ENCODE data around the gene SETD3.

SETD3 gene

DNA sequence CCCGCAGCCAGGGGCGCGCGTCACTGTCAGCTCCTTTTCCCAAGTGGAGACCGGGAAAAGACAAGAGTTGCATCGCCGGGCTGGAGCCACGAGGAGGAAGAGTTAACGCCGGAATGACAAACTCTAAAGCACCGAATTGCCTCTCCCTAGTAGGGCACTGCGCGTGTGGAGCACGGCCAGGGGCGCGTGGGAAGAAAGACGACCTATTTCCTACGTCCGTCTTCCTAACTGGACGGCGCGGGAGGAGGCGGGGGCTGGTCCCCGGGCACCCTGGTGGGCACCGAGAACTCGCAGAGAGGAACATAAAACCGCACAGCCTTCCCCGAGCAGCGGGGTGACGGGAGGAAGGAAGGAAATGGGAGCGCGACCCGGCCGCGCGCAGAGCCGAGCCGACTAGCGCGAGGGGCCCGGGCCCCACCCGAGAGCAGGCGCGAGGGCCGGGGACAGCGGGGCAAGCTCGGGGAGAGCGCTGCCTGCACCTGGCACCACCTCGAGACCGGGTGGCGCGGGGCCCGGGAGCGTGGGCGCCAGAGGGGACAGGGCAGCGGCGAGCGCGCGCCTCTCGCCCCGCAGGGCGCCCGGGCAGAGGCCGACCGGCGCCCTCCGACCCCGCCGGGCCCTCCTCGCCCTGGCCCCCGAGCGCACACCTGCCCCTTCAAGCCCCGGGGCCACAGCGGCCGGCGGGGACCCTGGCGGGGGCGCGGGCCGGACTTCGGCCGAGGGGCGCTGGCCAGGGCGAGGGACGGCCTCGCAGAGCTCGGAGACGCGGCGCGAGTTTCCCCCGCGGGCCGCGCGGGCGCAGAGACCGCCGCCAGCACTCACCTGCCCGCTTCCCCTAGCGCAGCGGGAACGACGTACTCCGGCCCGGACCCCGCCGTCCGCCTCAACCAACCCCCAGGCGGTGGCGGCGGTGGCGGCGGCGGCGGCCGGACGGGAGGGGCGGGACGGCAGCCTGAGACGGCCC is at the start of gene SETD3:
Gene SETD3, minus strand, starts transcription at position 954 of the 964 bp plus-strand sequence. CDS start 15,054 bp downstream, outside the sequence.
- H3K4me1 Mint-ChIP-seq, result peaks cover 41% of the 10 kb centered on the region
- H3K27me3 Mint-ChIP-seq, result no peaks in the 10 kb centered on the region
- no peaks in the 10 kb centered on the region for H3K36me3 Mint-ChIP-seq
- H3K27ac Mint-ChIP-seq, result peak within 1 kb of the TSS; percentile 91
- DNase-seq (ENCODE audit: low spot score in 2 of 2) (peak; percentile 7 to 45), ATAC-seq (ENCODE audit: low read depth) (no peak)
- peak within 1 kb of the TSS; percentile 99 for H3K4me3 Mint-ChIP-seq
- no peaks in the 10 kb centered on the region for H3K9me3 Mint-ChIP-seq

GRCh38 chr14:99529899-99530298 is 49.2 kb upstream of the SETD3 start:
- H3K4me1 Mint-ChIP-seq, result peaks cover 4% of the 10 kb centered on the region
- no peaks in the 10 kb centered on the region for H3K9me3 Mint-ChIP-seq
- H3K4me3 Mint-ChIP-seq, result no peak overlapping the region
- DNase-seq (ENCODE audit: low spot score in 2 of 2), result no peak
- no peaks in the 10 kb centered on the region for H3K36me3 Mint-ChIP-seq
- H3K27ac Mint-ChIP-seq, result no peak overlapping the region
- no peaks in the 10 kb centered on the region for H3K27me3 Mint-ChIP-seq
- ATAC-seq (ENCODE audit: low read depth), result no peak

DNA sequence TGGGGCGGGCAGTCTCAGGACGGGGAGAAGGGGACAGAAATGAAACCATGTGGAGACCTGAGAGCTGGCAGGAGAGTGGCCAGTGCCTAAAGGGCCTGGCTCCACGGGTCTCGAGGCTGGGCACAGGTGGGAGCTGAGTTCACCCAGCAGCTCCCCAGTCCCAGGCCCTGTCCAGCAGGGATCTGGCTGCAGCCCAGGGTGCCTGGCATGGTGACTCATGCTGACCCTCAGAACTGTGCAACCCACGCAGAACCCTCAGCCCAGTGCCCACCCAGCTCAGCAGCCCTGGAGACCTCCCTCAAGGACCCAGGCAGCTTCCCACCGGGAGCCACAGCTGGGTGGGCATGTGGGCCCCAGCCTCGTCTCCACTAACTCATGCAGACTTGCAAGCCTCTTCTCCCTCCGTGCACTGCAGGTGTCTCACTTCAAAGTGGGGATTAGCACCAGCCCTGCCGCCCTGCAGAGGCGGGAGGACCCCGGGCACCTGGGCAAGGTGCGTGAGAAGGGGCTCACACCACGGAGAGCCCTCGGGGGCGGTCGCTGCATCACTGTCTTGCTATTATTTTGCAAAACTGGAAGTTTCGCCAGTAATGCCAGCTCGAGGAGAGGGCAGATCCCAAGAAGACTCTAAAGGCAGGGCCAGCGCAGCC is 46.9 kb upstream of the SETD3 start:
- DNase-seq (ENCODE audit: low spot score in 2 of 2), result no peak
- no peak for ATAC-seq (ENCODE audit: low read depth)
- H3K27me3 Mint-ChIP-seq, result no peaks in the 10 kb centered on the region
- H3K9me3 Mint-ChIP-seq, result no peaks in the 10 kb centered on the region
- peaks cover 5% of the 10 kb centered on the region for H3K4me1 Mint-ChIP-seq
- no peak overlapping the region for H3K4me3 Mint-ChIP-seq
- no peaks in the 10 kb centered on the region for H3K36me3 Mint-ChIP-seq
- no peak overlapping the region for H3K27ac Mint-ChIP-seq

GRCh38 chr14:99527026-99527425 is 46.4 kb upstream of the SETD3 start:
- H3K4me1 Mint-ChIP-seq, result peaks cover 5% of the 10 kb centered on the region
- ATAC-seq (ENCODE audit: low read depth) (no peak), DNase-seq (ENCODE audit: low spot score in 2 of 2) (no peak)
- H3K9me3 Mint-ChIP-seq, result no peaks in the 10 kb centered on the region
- no peak overlapping the region for H3K27ac Mint-ChIP-seq
- H3K36me3 Mint-ChIP-seq, result no peaks in the 10 kb centered on the region
- no peak overlapping the region for H3K4me3 Mint-ChIP-seq
- H3K27me3 Mint-ChIP-seq, result no peaks in the 10 kb centered on the region

DNA sequence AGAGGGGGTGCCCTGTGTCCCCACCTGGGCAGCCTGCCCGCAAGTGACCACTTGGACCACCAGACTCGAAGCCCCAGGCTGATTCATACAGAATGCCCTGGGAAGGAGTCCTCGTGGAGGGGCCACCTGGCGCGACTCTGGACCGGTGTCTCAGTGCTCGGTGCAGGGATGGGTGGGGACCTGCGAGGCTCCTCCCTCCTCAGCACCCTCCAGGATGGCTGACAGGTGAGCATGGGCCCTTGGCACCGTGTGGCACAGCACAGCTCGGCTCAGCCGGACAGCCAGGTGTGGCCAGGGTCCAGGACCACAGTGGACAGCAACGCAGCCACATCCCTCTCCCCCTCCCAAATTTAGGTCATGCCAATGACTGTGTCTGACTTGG is 45.0 kb upstream of the SETD3 start:
- DNase-seq (ENCODE audit: low spot score in 2 of 2), result no peak
- Mint-ChIP-seq H3K27me3 (no peaks in the 10 kb centered on the region), H3K36me3 (no peaks in the 10 kb centered on the region), H3K4me3 (no peak overlapping the region), H3K9me3 (no peaks in the 10 kb centered on the region), H3K4me1 (peaks cover 5% of the 10 kb centered on the region), H3K27ac (no peak overlapping the region)
- no peak for ATAC-seq (ENCODE audit: low read depth)

DNA sequence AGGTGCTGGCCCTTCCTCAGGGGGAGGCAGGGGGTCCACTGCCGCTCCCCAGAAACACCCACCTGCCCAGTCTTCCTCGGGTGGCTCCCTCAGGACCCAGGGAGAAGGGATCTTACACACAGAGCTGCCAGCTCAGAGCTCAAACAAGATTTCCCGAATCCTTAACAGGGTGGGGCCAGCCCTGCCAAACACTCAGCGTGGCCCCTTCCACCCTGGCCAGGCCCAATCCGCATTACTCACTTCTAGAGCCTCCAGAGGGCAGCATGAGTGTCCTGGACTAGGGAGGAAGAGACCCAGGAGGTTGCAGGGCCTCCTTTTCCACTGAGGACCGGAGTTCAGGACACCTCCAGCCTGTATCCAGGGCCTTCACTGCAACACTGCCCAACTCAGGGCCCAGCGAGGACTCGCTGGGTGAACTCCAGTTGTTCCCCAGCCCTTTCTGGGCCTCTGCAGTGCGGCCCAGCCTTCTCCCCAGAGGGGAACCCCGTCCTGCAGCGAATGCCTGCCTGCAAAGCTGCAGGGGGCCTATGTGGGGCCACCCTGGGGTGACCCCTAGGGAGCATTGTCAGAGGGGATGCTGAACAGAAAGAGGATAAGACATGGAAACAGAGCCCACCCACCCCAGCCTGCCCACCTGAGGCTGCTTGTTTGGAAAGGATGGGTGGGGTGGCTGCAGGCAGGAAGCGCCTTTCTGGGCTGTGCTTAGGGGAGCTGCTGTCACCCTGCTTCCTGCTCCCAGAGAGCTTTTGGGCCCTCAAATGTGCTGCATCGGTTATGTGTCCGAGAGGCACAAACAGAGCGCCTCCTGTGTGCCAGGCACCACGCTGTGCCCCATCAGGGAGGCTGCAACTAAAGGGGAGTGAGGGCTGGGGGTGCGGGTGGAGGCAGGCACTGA is 44.4 kb upstream of the SETD3 start:
- DNase-seq (ENCODE audit: low spot score in 2 of 2) (no peak), ATAC-seq (ENCODE audit: low read depth) (no peak)
- H3K4me3 Mint-ChIP-seq, result no peak overlapping the region
- no peaks in the 10 kb centered on the region for H3K36me3 Mint-ChIP-seq
- no peaks in the 10 kb centered on the region for H3K27me3 Mint-ChIP-seq
- H3K27ac Mint-ChIP-seq, result no peak overlapping the region
- peaks cover 5% of the 10 kb centered on the region for H3K4me1 Mint-ChIP-seq
- no peaks in the 10 kb centered on the region for H3K9me3 Mint-ChIP-seq

DNA sequence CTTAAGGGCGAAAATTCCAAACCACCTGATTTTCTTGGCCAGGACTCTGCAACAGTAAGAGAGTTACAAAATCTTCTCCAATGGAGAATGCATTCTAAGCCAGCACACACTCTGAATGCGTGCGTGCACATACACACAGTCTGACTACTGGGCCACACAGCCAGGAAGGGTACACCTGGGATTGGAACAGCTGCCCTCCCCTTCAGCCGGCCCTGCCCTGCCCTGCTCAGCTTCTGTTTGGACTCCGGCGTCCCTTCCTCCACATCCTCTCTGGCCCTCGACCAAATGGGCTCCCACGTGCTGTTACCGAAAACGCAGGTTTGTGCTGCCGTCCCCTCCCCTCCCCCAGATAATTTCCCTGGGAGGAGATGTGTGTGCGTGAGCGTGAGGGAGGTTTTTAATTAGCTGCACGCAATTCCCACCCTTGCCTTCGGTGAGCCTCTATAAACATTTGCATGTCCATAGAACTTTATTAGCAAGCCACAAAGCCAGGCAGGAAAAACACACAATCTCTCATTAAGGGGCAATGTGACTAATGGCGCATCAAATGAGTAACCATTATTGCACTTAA is 43.5 kb upstream of the SETD3 start:
- DNase-seq (ENCODE audit: low spot score in 2 of 2) (no peak), ATAC-seq (ENCODE audit: low read depth) (no peak)
- H3K27me3 Mint-ChIP-seq, result no peaks in the 10 kb centered on the region
- no peak overlapping the region for H3K4me3 Mint-ChIP-seq
- peaks cover 5% of the 10 kb centered on the region for H3K4me1 Mint-ChIP-seq
- H3K9me3 Mint-ChIP-seq, result no peaks in the 10 kb centered on the region
- H3K36me3 Mint-ChIP-seq, result no peaks in the 10 kb centered on the region
- no peak overlapping the region for H3K27ac Mint-ChIP-seq

DNA sequence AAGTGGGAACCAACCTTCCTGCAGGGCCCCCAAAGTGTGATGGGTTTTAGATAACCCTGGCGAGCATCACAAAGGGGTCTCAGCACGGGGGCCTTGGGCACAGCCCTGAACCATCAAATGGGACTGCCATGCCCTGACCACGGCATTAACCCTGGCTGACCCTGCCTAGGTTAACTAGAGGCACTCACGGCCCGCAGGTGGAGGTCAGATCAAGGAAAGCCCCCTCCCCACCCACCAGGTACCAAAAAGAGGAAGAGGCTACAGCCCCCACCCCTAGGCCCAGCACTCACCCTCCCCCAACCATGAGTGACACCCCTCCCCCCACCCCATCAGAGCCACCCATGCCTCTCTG is 43.0 kb upstream of the SETD3 start:
- Mint-ChIP-seq H3K27ac (no peak overlapping the region), H3K9me3 (no peaks in the 10 kb centered on the region), H3K36me3 (no peaks in the 10 kb centered on the region), H3K27me3 (no peaks in the 10 kb centered on the region), H3K4me1 (peaks cover 5% of the 10 kb centered on the region), H3K4me3 (no peak overlapping the region)
- ATAC-seq (ENCODE audit: low read depth), result no peak
- DNase-seq (ENCODE audit: low spot score in 2 of 2), result no peak

DNA sequence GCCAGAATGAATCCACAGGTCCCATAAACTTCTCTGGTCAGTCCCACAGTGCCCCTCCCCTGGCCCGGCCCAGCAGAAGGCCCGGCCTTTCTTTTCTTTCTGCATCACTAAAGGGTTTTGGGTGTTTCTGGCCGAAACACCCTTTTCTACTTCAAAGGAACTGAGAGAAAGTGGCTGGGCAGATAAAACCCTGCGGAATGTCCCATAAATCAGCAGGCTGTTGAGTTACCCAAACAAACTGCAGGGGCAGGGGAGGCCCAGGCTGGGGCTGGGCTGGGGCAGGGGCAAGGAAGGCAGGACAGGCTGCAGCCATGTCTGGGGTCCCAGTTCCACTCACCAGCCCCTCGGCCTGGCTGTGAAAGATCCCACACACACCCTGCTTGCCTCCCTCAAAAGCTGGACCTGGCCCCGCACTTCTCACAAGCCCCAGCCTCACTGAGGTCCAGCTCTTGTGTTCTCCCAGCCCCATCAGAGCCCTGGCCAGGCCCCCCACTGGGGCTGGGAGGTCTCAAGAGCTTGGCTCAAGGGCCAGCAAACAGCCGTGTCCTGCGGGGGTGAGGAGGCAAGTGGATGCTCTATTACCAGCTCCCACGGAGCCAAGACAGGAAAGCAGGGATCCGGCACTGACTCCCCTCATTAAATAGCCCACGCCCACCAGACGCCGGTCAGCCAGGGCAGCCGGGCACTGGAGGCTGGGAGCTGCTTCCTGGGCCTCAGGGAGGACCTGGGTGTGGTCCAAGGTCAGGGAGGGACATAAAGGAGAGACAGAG is 42.5 kb upstream of the SETD3 start:
- DNase-seq (ENCODE audit: low spot score in 2 of 2), result no peak

GRCh38 chr14:99522457-99522891 is 41.8 kb upstream of the SETD3 start:
- no peak for ATAC-seq (ENCODE audit: low read depth)
- no peak for DNase-seq (ENCODE audit: low spot score in 2 of 2)

More for the DNA sequence above, 42.5 kb upstream of the SETD3 start:
- no peaks in the 10 kb centered on the region for H3K36me3 Mint-ChIP-seq
- H3K27ac Mint-ChIP-seq, result no peak overlapping the region
- H3K4me3 Mint-ChIP-seq, result no peak overlapping the region
- no peaks in the 10 kb centered on the region for H3K27me3 Mint-ChIP-seq
- H3K9me3 Mint-ChIP-seq, result no peaks in the 10 kb centered on the region
- H3K4me1 Mint-ChIP-seq, result peaks cover 5% of the 10 kb centered on the region
- no peak for ATAC-seq (ENCODE audit: low read depth)

DNA sequence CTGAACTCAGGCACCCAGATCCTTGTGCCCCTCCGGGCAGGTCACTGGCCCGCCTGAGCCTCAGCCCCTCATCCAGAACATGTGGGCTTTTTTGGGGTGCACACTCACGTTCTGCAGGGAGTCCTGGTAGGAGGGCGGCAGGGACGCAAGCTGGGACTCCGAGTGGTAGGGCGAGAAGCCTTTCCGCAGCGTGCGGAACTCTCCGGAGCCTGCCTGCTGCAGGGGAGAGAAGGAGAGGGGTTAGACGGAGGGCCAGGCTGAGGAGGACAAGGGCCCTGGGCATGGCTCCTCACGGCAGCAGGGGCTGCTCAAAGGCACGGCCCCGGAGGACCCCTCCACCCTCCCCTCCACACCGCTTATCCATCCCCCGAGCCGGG is 41.4 kb upstream of the SETD3 start:
- no peak for DNase-seq (ENCODE audit: low spot score in 2 of 2)
- Mint-ChIP-seq H3K9me3 (no peaks in the 10 kb centered on the region), H3K4me1 (peaks cover 5% of the 10 kb centered on the region), H3K27me3 (no peaks in the 10 kb centered on the region), H3K27ac (no peak overlapping the region), H3K4me3 (no peak overlapping the region), H3K36me3 (no peaks in the 10 kb centered on the region)
- no peak for ATAC-seq (ENCODE audit: low read depth)

More at GRCh38 chr14:99522457-99522891, 41.8 kb upstream of the SETD3 start:
- H3K27ac Mint-ChIP-seq, result no peak overlapping the region
- H3K27me3 Mint-ChIP-seq, result no peaks in the 10 kb centered on the region
- H3K36me3 Mint-ChIP-seq, result no peaks in the 10 kb centered on the region
- H3K4me1 Mint-ChIP-seq, result peaks cover 5% of the 10 kb centered on the region
- H3K9me3 Mint-ChIP-seq, result no peaks in the 10 kb centered on the region
- H3K4me3 Mint-ChIP-seq, result no peak overlapping the region

DNA sequence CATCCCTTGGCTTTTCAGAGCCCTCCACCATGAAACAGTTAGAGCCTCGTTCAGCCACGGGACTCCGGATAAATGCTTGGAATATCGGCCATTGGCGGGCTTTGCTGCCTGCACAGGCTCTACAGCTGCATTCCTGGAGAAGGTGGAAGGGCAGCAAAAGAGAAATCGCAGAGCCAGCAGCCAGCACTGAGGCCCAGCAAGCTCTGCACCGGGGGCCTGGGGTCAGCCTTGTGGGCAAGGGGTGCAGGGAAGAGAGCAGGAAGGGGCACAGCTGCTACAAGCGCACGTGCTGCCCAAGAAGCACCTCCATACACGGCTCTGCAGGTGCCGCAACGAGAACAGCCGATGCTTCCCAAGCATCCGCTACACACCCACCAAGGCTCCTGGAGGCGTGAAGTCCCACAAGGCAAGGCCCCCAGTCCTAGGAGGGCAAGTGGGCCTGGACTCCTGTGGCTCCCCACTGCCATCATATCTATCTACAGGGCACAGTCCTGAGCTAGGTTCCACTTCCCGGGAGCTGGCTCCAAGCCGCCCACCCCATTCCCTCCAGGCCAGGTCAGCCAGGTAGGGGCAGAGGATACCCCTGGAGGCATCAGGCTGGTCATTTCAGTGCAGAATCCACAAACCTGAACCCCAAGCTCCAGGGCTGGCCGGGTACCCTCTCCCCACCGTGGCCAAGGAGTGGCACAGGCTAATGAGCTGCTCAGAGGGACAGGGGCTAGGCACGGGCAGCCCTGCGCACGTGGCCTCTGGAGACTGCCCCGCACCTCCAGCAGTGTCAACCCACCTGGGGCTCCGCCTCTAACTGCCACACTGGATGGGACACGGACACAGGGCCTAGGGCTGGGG is 40.7 kb upstream of the SETD3 start:
- DNase-seq (ENCODE audit: low spot score in 2 of 2) (no peak), ATAC-seq (ENCODE audit: low read depth) (no peak)
- no peaks in the 10 kb centered on the region for H3K27me3 Mint-ChIP-seq
- no peaks in the 10 kb centered on the region for H3K9me3 Mint-ChIP-seq
- no peak overlapping the region for H3K27ac Mint-ChIP-seq
- H3K4me3 Mint-ChIP-seq, result no peak overlapping the region
- no peaks in the 10 kb centered on the region for H3K36me3 Mint-ChIP-seq
- peaks cover 5% of the 10 kb centered on the region for H3K4me1 Mint-ChIP-seq
